Measurements from ENCODE around the gene RGL1. TPM values are rescaled to one million over a fixed set of nuclear protein-coding genes. Genes with fewer than 3 reads are reported as not detected.

RGL1 gene
- total RNA-seq, 1 experiment from 2014 or later = 1.3 TPM

DNA sequence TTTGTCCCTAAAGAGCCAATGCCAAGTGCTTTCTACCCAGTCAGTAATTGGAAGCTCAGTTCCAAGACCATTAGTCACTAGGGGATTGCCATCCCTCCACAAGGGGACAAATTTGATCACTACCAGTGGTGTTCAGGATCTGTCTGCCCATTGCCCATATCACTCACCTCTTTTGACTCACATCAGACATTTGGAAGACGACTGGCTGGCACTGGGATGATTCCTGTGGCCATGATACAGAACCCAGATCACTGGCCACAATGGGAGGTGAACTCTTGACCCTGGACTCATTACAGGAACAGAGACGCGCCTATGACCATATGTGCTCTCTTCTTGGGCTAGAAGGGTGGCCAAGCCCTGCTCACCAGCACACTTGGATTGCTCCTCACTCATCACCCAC, 161.6 kb downstream of the RGL1 start:
- RAD21 ChIA-PET (ENCODE audit: low non-redundant PET in 1 of 2, low total read pairs in 2 of 2, uncharacterized antibody in 2 of 2, unreplicated experiment in 2 of 2) = no interaction called here
- CTCF ChIA-PET = no interaction called here
- ATAC-seq (no peak), DNase-seq (ENCODE audit: low read depth, low spot score) (no peak)
- Histone ChIP-seq H3K79me2 (ENCODE audit: insufficient read depth, low read length) (no peaks in the 10 kb centered on the region), H3K4me1 (ENCODE audit: control insufficient read depth in 1 of 2, insufficient read depth in 2 of 2, low read length in 2 of 2) (no peaks in the 10 kb centered on the region), H2AFZ (ENCODE audit: low read depth, low read length, poor library complexity, severe bottlenecking) (no peak overlapping the region), H3K27me3 (ENCODE audit: insufficient read depth, low read length) (no peaks in the 10 kb centered on the region), H3K4me2 (ENCODE audit: low read length) (no peak overlapping the region), H4K20me1 (ENCODE audit: insufficient read depth) (no peaks in the 10 kb centered on the region), H3K9ac (ENCODE audit: low read length) (no peak overlapping the region), H3K27ac (ENCODE audit: low read depth, low read length) (no peak overlapping the region), H3K9me2 (ENCODE audit: insufficient read depth) (no peaks in the 10 kb centered on the region), H3K36me3 (ENCODE audit: control insufficient read depth in 1 of 2, insufficient read depth in 2 of 2, low read length in 2 of 2) (no peaks in the 10 kb centered on the region), H3K9me3 (ENCODE audit: control insufficient read depth in 1 of 2, insufficient read depth in 1 of 2, low read depth in 1 of 2, low read length in 2 of 2) (no peaks in the 10 kb centered on the region), H3K4me3 (replicated peaks in 1 of 2; ENCODE audit: low read depth in 1 of 2, low read length in 2 of 2) (no peak overlapping the region)
- intact Hi-C loops (cut with micrococcal nuclease) = no loop called here
- TF ChIP-seq CBX3 (IDR thresholded peaks at IDR 0.05; ENCODE audit: low read depth) (no peak), POLR2A (IDR thresholded peaks at IDR 0.05; ENCODE audit: borderline replicate concordance, extremely low read depth, insufficient read depth, insufficient read length) (no peak), ELF1 (IDR thresholded peaks at IDR 0.05; ENCODE audit: borderline replicate concordance, low read depth) (no peak), SIN3A (IDR thresholded peaks at IDR 0.05; ENCODE audit: low read depth) (no peak), EZH2phosphoT487 (IDR thresholded peaks at IDR 0.05; ENCODE audit: borderline replicate concordance) (no peak), EZH2 (IDR thresholded peaks at IDR 0.05) (no peak), SRF (IDR thresholded peaks at IDR 0.05; ENCODE audit: low read depth) (no peak), REST (IDR thresholded peaks at IDR 0.05; ENCODE audit: low read depth) (no peak), ATF3 (IDR thresholded peaks at IDR 0.05) (no peak), POLR2AphosphoS5 (IDR thresholded peaks at IDR 0.05; ENCODE audit: low read depth, low read length) (no peak), FOSL1 (IDR thresholded peaks at IDR 0.05; ENCODE audit: low read depth) (no peak), CEBPB (IDR thresholded peaks at IDR 0.05; ENCODE audit: low read depth) (no peak), EGR1 (IDR thresholded peaks at IDR 0.05; ENCODE audit: low read depth) (no peak), YY1 (IDR thresholded peaks at IDR 0.05; ENCODE audit: extremely low read depth, insufficient replicate concordance, low read depth, low read length) (no peak), SP1 (IDR thresholded peaks at IDR 0.05; ENCODE audit: low read depth) (no peak), TCF7L2 (IDR thresholded peaks at IDR 0.05; ENCODE audit: borderline replicate concordance, extremely low read depth, insufficient read depth, insufficient read length) (no peak), MAX (IDR thresholded peaks at IDR 0.05) (no peak), ZNF274 (IDR thresholded peaks at IDR 0.05; ENCODE audit: low read depth, low read length) (no peak)
- TF ChIP-seq, protein P1, sequence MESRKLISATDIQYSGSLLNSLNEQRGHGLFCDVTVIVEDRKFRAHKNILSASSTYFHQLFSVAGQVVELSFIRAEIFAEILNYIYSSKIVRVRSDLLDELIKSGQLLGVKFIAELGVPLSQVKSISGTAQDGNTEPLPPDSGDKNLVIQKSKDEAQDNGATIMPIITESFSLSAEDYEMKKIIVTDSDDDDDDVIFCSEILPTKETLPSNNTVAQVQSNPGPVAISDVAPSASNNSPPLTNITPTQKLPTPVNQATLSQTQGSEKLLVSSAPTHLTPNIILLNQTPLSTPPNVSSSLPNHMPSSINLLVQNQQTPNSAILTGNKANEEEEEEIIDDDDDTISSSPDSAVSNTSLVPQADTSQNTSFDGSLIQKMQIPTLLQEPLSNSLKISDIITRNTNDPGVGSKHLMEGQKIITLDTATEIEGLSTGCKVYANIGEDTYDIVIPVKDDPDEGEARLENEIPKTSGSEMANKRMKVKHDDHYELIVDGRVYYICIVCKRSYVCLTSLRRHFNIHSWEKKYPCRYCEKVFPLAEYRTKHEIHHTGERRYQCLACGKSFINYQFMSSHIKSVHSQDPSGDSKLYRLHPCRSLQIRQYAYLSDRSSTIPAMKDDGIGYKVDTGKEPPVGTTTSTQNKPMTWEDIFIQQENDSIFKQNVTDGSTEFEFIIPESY (IDR thresholded peaks at IDR 0.05; ENCODE audit: extremely low read depth, insufficient replicate concordance, low read length) = no peak
- POLR2A ChIA-PET = no interaction called here
- BruUV-seq (replicated peaks) = no TSS peak
